DMS79 treated with DMSO at 0.1 percent for 48 hours (cell line): ENCODE results near the gene NDC1.
"Not testable (repeated sequence)": the region's sequence is repeated elsewhere in the genome, so short reads cannot be mapped to it uniquely, and the experiment has no call there.

ENCODE experiments used
- DNase-seq: peaks from one replicate; lab custom pipeline; 2025; lab: John Stamatoyannopoulos, UW

The NDC1 gene

DNA sequence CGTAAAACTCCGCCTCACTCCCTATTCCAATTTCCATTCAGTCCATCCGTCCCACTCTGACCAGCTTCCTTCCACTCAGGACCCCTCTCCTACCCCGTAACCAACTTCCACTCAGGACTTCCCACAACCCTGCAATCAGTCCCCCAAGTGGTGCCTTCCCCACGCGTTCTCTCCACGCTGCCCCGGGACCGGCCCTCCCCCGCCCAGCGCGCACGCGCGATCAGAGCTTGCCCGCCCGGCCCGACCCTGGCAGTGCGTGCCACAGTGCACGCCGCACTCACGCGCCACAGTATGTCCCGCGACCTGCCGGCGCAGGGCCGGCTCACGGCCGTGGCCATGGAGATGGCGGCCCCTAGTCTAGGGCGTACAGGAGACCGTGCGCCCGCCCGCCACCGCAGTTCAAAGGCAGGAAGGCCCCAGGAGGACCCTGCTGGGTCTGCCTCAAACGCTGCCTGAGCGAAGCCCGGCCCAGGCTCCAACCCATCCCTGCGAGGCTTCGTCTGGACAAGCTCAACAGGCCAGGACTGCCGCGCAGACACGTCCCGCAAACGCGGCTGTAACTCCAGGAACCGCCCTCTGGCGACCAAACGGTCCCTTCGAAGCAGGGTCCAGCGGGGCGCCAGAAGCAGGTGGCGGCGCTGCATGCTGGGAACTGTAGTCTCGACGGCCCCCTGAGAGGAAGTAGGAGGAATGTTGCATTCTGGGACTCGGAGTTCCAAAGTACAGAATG is at the start of gene NDC1:
Gene NDC1, minus strand, starts transcription at position 373 of the 730 bp plus-strand sequence. Its CDS starts 35 bp downstream, at position 338.
- peak; percentile 97 for DNase-seq

- not testable (repeated sequence) for DNase-seq
These were observed 45.5 kb upstream of the NDC1 start for GRCh38 chr1:53883600-53883999.

DNA sequence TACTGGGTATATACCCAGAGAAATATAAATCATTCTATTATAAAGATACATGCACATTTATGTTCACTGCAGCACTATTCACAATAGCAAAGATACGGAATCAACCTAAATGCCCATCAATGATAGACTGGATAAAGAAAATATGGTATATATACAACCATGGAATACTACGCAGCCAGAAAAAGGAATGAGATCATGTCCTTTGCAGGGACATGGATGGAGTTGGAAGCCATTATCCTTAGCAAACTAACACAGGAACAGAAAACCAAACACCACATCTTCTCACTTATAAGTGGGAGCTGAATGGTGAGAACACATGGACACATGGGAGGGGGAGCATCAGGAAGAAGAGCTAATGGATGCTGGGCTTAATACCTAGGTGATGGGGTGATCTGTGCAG is 43.8 kb upstream of the NDC1 start:
- DNase-seq: not testable (repeated sequence)

DNA sequence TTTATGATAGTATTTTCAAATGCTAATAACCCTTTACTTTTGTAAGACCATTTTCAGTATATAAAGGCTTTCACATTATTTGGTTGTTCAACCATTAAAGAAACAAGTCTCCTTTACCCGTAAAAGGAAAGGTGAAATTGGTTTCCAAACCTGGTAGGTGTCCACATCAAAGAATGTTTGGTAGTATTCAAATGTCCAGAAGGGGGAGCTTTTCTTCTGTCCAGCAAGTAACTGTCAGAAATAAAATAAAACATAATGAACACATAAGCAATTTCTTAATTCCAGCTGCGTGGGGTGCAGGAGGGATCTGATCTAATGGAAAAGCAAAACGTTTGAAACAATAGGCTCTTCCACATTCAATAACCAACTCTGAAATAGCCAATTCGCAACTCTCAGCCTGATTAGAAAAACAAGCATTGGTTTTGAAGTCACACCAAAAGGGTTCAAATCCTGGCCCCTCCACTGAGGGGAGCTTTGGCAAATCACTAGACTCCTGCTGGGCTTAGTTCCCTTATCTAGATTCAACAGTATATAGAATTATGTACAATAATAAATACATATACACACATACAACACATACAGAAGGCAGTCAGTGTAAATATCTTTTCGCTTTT is 40.5 kb upstream of the NDC1 start:
- peak; percentile 50 for DNase-seq

DNA sequence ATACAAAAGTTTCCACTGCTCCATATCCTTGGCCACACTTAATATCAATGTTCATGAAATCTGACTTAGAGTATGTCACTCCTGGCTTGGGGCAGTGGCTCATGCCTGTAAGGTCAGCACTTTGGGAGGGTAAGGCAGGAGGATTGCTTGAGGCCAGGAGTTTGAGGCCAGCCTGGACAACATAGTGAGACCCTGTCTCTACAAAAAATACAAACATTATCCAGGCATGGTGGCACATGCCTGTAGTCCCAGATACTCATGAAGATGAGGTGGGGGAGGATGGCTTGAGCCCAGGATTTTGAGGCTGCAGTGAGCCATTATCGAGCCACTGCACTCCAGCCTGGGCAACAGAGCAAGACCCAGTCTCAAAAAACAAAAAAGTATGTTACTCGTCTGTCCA is 37.1 kb upstream of the NDC1 start:
- DNase-seq: not testable (repeated sequence)

DNA sequence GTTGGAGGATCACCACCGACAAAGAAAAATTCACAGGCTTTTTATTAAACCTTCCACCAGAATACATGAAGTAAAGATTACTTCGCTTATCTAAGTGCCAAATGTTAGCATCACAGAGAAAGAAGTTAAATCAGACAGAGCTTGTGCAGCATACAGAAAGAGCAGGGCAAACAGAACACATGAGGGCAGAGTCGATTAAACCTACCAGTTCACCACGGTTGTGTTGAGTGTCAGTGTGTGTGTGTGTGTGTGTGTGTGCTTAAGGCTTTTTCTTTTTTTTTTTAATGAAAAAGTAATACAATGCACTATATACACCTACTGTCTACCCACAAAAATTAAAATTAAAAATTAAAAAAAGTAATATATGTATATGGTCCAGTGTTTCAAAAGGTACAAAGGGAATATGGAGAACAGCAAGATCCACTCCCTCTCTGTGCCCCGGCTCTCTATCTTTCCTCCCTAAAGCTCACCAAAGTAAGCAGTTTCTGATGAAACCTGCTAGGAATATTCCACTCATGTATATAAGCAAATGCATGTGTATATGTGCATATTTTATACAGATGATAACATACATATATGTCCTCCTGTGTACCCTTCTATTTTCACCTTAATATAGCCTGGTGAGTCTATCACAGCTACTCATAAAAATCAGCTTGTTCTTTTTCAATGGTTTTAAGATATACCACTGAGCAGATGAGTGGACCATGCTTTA is 33.8 kb upstream of the NDC1 start:
- DNase-seq: no peak

- DNase-seq: no peak
These were observed 33.1 kb upstream of the NDC1 start for GRCh38 chr1:53871221-53871620.

DNA sequence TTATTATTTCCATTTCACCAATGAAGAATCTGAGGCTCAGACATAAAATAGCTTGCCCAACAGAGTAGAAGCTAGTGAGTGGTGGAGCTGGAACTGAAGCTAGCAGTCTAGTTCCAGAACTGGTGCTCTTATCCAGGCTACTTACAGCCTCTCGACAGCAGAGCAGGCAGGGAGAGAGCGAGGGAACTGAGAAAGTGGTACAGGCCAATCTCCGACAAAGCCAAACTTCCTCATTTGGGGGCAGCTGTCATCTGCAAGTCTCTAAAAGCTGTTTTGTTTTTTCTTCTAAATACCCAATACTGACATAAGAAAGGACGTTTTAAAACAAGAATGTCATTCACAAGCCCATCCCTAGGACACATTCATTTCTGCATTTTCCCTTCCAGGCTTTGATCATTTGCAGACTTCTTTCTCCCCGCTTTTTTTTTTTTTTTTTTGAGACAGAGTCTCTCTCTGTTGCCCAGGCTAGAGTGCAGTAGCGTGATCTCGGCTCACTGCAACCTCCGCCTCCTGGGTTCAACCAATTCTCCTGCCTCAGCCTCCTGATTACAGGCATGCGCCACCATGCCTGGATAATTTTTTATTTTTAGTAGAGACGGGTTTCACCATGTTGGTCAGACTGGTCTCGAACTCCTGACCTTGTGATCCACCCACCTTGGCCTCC is 31.5 kb upstream of the NDC1 start:
- DNase-seq: no peak

- DNase-seq: no peak
These were observed 30.5 kb upstream of the NDC1 start for GRCh38 chr1:53868565-53868964.

DNA sequence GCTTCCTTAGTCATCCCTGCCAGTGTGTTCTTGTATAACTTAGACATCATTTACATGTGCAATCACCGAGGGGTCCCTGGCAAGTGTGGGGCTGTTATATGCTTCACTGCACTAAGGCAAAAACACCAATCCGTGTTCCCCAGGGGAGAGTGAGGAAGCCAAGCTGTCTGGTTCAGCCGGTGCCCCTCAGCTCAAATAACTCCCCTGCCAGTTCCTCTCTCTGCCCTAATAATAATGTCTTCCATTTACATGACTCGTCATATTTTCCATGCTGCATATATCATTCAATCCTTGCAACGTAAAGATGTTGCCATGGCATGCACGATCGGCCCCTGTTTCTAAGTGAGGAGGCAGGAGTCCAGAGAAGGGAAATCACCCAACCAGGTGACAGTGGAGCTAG is 24.4 kb upstream of the NDC1 start:
- DNase-seq: no peak

DNA sequence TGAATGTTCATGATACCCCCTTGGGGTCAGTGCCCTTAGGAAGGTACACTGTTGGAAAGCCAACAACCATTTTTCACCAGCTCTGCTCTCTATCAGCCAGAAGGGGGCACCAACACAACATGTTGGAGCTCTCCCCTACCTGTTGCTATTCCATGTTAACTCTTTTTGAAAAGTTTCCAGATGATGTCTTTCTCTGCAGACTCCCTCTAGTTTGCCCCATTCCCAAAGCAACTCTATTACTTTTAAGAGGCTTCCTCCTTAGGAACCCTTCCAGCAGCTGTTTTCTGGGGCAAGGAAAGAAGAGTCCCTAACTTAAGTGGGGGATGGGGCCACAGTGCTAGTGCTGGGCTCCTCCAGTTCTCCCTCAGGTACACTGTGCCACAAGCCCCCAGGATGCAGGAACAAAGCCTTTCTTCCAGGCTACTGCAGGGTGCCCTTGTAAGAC is 22.9 kb upstream of the NDC1 start:
- DNase-seq: peak; percentile 26

- no peak for DNase-seq
These were observed 13.6 kb upstream of the NDC1 start for GRCh38 chr1:53851571-53852285.

DNA sequence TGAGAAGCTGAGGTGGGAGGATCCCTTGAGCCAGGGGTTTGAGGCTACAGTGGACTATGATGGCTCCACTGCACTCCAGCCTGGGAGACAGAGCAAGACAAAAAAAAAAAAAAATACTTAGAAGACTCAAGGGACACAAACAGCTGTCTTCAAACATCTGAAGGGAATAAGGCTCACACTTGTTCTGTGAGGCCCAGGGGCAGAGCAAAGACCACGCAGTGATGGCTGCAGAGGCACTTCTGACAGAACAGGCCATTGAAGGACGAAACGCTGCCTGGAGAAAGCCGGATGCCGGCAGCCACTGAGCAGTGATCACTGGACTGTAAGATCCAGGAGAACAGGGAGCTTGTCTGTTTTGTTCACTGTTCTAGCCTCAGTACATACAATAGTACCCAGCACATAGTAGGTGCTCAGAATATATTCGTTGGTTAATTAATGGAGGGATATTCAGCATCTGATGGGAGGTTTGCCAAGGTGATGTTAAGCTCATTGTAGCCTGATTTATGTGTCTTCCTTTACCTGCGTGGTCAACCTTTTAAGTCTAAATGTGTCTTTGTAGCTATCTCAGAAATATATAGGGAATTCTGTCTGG is 12.1 kb upstream of the NDC1 start:
- no peak for DNase-seq

DNA sequence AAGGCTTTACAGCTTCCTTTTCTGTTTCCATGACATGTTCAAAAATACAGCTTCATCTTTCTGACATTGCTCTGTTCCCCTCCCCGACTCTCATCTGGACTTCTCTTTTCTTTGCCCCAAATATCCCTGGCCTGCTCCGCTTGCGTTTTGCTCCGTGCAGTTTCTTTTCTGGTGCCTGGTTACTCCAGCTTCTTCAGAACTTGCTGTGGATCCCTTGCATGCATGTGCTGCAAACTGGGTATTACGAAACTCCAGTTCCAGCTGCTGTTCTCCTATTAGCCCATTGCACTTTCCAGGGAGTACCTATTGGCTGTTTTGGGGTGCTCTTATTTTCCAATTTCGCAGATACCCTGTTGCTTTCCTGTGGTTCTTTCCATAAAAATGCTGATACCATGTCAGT is 9.9 kb upstream of the NDC1 start:
- no peak for DNase-seq

DNA sequence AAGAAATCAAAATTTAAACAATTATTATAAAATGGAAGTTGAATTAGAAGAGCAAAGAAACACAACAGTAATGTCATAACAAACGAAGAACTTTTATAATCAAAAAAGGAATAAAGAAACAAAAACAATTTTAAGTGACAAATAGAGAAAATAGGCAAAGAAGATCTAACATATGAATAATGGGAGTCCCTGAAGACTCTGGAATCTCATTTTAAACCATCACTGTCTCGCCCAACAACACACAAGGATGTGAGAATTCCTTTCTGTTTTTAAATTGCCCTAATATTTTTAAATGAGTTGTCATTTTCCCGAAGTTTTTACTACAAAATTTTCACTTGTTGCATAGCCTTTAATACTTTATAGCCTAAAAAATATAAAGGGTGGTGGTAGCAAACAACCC is 4.3 kb upstream of the NDC1 start:
- no peak for DNase-seq

- DNase-seq: no peak
These were observed 518 bp upstream of the NDC1 start for GRCh38 chr1:53838654-53838974.

DNA sequence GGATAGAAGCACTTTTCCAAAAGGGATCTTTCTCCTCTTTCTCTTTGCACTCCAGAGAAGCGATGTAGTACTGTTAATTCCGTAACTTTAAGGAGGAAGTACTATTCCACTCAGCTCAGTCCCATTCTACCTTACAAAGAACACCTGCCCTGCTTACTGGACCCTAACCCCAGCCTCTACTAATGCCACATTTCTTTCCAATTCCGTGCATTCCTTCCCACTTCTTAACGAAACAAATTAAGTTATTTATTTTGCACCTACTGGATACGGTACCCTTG is 511 bp downstream of the NDC1 start:
- DNase-seq: no peak

DNA sequence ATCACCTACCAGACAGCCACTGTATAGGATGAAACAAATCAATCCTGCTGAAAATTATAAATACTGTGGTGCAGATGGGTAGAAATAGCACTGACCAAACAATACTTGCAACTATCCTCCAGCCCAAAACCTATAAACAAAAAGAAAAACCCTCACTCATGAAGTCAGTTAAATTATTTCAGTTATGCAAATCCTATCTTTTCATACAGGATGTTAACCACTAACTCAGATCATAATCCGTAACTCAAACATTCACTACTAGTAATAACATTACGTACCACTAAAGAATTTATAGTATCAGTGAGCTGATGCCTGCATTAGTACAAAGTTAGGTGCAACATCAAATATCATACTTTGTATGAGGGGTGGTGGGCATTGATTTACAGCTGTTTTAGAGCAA is 2.6 kb downstream of the NDC1 start:
- DNase-seq: no peak

GRCh38 chr1:53834776-53835175 is 3.3 kb downstream of the NDC1 start:
- DNase-seq: no peak

DNA sequence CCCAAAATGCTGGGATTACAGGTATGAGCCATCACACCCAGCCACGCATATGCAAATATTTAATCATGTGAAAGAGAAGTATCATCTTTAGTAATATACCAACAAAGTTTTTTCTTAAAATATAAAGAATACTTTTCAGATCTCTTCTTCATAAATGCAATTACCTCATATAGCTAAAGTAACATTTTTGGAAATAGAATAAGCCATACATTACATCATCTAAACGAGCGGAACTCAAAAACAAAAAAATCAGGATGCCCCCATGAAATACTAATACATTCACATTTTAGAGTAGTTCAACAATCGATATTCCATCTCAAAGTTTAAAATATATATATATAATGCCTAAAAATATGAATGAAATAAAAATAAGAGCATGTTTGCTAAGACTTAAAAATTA is 4.7 kb downstream of the NDC1 start:
- no peak for DNase-seq

GRCh38 chr1:53826367-53826766 is 11.7 kb downstream of the NDC1 start:
- DNase-seq: no peak

DNA sequence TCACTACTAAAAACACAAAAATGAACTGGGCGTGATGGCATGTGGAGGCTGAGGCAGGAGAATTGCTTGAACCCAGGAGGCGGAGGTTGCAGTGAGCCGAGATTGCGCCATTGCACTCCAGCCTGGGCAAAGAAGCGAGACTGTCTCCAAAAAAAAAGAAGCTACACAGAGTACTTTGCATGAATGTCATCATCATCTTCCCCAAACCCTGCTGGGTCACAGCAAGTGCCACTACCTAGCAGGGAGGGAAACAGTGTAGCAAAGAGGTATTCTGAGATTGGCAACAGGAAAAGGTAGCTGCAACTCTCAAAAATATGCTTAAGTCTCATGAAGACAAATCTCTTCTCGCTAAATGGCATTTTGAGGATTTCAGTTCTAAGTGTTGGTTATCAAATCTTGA is 12.8 kb downstream of the NDC1 start:
- DNase-seq: no peak
